Urinary bladder (tissue), 4 donors: Measurements from ENCODE around the gene WWC1. TPM values are rescaled to one million over a fixed set of nuclear protein-coding genes. Genes with fewer than 3 reads are reported as not detected.
"Not testable (repeated sequence)": the region's sequence is repeated elsewhere in the genome, so short reads cannot be mapped to it uniquely, and the experiment has no call there.

Experiments used
- DNase-seq: peaks from one replicate; pipeline ENCODE4 v3.0.0-alpha.2; 2015; ENCODE audit errors: extremely low spot score
- H3K27ac ChIP-seq: one replicate; pipeline ENCODE4 v1.5.1; 2013; ENCODE audit warnings: low read depth, mild to moderate bottlenecking, moderate library complexity
- H3K36me3 ChIP-seq: one replicate; pipeline ENCODE4 v1.6.1; 2013; ENCODE audit warnings: mild to moderate bottlenecking, moderate library complexity; ENCODE audit not compliant: insufficient read depth
- H3K4me1 ChIP-seq: one replicate; pipeline ENCODE4 v1.6.1; 2013; ENCODE audit warnings: mild to moderate bottlenecking, moderate library complexity; ENCODE audit not compliant: insufficient read depth
- H3K4me3 ChIP-seq: one replicate; pipeline ENCODE4 v1.5.1; 2013; ENCODE audit warnings: low read depth, low read length
- WGBS: extraction: QIAGEN DNeasy Blood & Tissue Kit; methylation state at CpG from one replicate; pipeline ENCODE4 v1.1.7; 2013; 5-methylcytosine and 5-hydroxymethylcytosine counted together
- polyA plus RNA-seq: library from polyadenylated mRNA; stranded (reverse); fragments of 200-250 nt; gene quantifications from one replicate; pipeline ENCODE4 v1.2.3, GENCODE V29; 2013
- total RNA-seq: library from RNA; depleted of rRNA; stranded (reverse); fragments of >200 nt; gene quantifications from one replicate; pipeline ENCODE4 v1.2.3, GENCODE V29; 2014
- donor health status: healthy with polysubstance abuse.
- donor health status: healthy.

WWC1 gene
- total and polyA plus RNA-seq, 2 donors, result 2.1 to 7.1 TPM

GRCh38 chr5:168319774-168320173 lies 28.3 kb downstream of the WWC1 start:
- H3K4me1 ChIP-seq, result no peaks in the 10 kb centered on the region
- DNase-seq, result no peak
- H3K36me3 ChIP-seq, result no peaks in the 10 kb centered on the region
- no peak overlapping the region for H3K4me3 ChIP-seq
- H3K27ac ChIP-seq, result no peak overlapping the region
- WGBS, result 91% methylated on average over 3 of the region's 3 CpGs

GRCh38 chr5:168320805-168321204 lies 29.4 kb downstream of the WWC1 start:
- no peak for DNase-seq
- no peaks in the 10 kb centered on the region for H3K4me1 ChIP-seq
- 81% methylated on average over 9 of the region's 9 CpGs for WGBS

GRCh38 chr5:168324859-168325630 lies 33.6 kb downstream of the WWC1 start:
- whole genome bisulfite sequencing, result 78% methylated on average over 5 of the region's 5 CpGs
- Histone ChIP-seq H3K4me3 (no peak overlapping the region), H3K27ac (no peak overlapping the region), H3K36me3 (no peaks in the 10 kb centered on the region), H3K4me1 (no peaks in the 10 kb centered on the region)
- no peak for DNase-seq

More at GRCh38 chr5:168320805-168321204, 29.4 kb downstream of the WWC1 start:
- no peaks in the 10 kb centered on the region for H3K36me3 ChIP-seq
- H3K27ac ChIP-seq, result no peak overlapping the region
- H3K4me3 ChIP-seq, result no peak overlapping the region

- DNase-seq, result no peak
- no peaks in the 10 kb centered on the region for H3K36me3 ChIP-seq
- no peak overlapping the region for H3K27ac ChIP-seq
- WGBS, result 94% methylated on average over 3 of the region's 3 CpGs
- H3K4me1 ChIP-seq, result no peaks in the 10 kb centered on the region
- H3K4me3 ChIP-seq, result no peak overlapping the region
Observed at GRCh38 chr5:168327019-168327421, 35.6 kb downstream of the WWC1 start.

GRCh38 chr5:168327451-168327850 lies 36.0 kb downstream of the WWC1 start:
- Histone ChIP-seq H3K4me3 (no peak overlapping the region), H3K27ac (no peak overlapping the region), H3K36me3 (no peaks in the 10 kb centered on the region), H3K4me1 (no peaks in the 10 kb centered on the region)
- WGBS, result 69% methylated on average over 2 of the region's 2 CpGs
- no peak for DNase-seq

- Histone ChIP-seq H3K4me1 (no peaks in the 10 kb centered on the region), H3K36me3 (no peaks in the 10 kb centered on the region), H3K4me3 (no peak overlapping the region), H3K27ac (no peak overlapping the region)
- WGBS, result 60% methylated on average over 4 of the region's 4 CpGs
- no peak for DNase-seq
Observed at GRCh38 chr5:168327994-168328393, 36.5 kb downstream of the WWC1 start.

GRCh38 chr5:168328814-168329213 lies 37.4 kb downstream of the WWC1 start:
- WGBS, result 25% methylated on average over 6 of the region's 6 CpGs
- no peaks in the 10 kb centered on the region for H3K36me3 ChIP-seq
- H3K4me3 ChIP-seq, result no peak overlapping the region
- H3K27ac ChIP-seq, result no peak overlapping the region
- no peaks in the 10 kb centered on the region for H3K4me1 ChIP-seq
- DNase-seq, result no peak

GRCh38 chr5:168329302-168329701 lies 37.9 kb downstream of the WWC1 start:
- Histone ChIP-seq H3K4me3 (no peak overlapping the region), H3K4me1 (no peaks in the 10 kb centered on the region), H3K27ac (no peak overlapping the region), H3K36me3 (no peaks in the 10 kb centered on the region)
- WGBS, result 8% methylated on average over 4 of the region's 4 CpGs
- no peak for DNase-seq

GRCh38 chr5:168332042-168332441 lies 40.6 kb downstream of the WWC1 start:
- H3K27ac ChIP-seq, result no peak overlapping the region
- no peak for DNase-seq

GRCh38 chr5:168334280-168334679 lies 42.8 kb downstream of the WWC1 start:
- Histone ChIP-seq H3K4me1 (no peaks in the 10 kb centered on the region), H3K27ac (no peak overlapping the region), H3K36me3 (no peaks in the 10 kb centered on the region), H3K4me3 (no peak overlapping the region)
- WGBS, result 60% methylated on average over 3 of the region's 3 CpGs
- no peak for DNase-seq

More at GRCh38 chr5:168332042-168332441, 40.6 kb downstream of the WWC1 start:
- Histone ChIP-seq H3K36me3 (no peaks in the 10 kb centered on the region), H3K4me3 (no peak overlapping the region), H3K4me1 (no peaks in the 10 kb centered on the region)

- Histone ChIP-seq H3K27ac (no peak overlapping the region), H3K36me3 (no peaks in the 10 kb centered on the region), H3K4me1 (no peaks in the 10 kb centered on the region), H3K4me3 (no peak overlapping the region)
- 26% methylated on average over 4 of the region's 4 CpGs for WGBS
- no peak for DNase-seq
Observed at GRCh38 chr5:168334695-168335094, 43.2 kb downstream of the WWC1 start.

- H3K4me3 ChIP-seq, result no peak overlapping the region
- no peak for DNase-seq
- no peaks in the 10 kb centered on the region for H3K36me3 ChIP-seq
- no peak overlapping the region for H3K27ac ChIP-seq
- H3K4me1 ChIP-seq, result no peaks in the 10 kb centered on the region
- WGBS, result 87% methylated on average over 2 of the region's 2 CpGs
Observed at GRCh38 chr5:168337361-168337760, 45.9 kb downstream of the WWC1 start.

GRCh38 chr5:168339109-168339771 lies 47.8 kb downstream of the WWC1 start:
- no peak for DNase-seq
- WGBS, result 43% methylated on average over 5 of the region's 5 CpGs
- no peak overlapping the region for H3K27ac ChIP-seq
- H3K4me3 ChIP-seq, result no peak overlapping the region
- no peaks in the 10 kb centered on the region for H3K36me3 ChIP-seq
- H3K4me1 ChIP-seq, result no peaks in the 10 kb centered on the region

- 93% methylated on average over 3 of the region's 3 CpGs for WGBS
- H3K36me3 ChIP-seq, DNase-seq, H3K27ac ChIP-seq, H3K4me1 ChIP-seq, H3K4me3 ChIP-seq: not testable (repeated sequence)
Observed at GRCh38 chr5:168339772-168340140, 48.3 kb downstream of the WWC1 start.
